Activated naive CD4-positive, alpha-beta T cell treated with anti-CD3 and anti-CD28 coated beads, Interleukin-2, amount 10 ng/mL, durations not matched to agents 7 days and 5 days (primary cell): ENCODE results near the gene CEACAM6.
"Not testable (repeated sequence)": the region's sequence is repeated elsewhere in the genome, so short reads cannot be mapped to it uniquely, and the experiment has no call there.

Experiments
- CTCF ChIA-PET: fragments of 350-600 bp; sonication (Branson Sonifier 250); formaldehyde crosslinking; loops from one replicate; lab custom pipeline; 2021; ENCODE audit warnings: antibody characterized with exemption; lab: Charles Lee
- DNase-seq: peaks from one replicate; pipeline ENCODE4 v3.0.0-alpha.2; 2020
- H3K27ac Mint-ChIP-seq: one replicate; pipeline ENCODE4 v1.8.0; 2021; ENCODE audit warnings: mild to moderate bottlenecking, moderate library complexity, mixed read lengths
- H3K27me3 Mint-ChIP-seq: one replicate; pipeline ENCODE4 v1.8.0; 2021; ENCODE audit warnings: mild to moderate bottlenecking, mixed read lengths
- H3K36me3 Mint-ChIP-seq: one replicate; pipeline ENCODE4 v1.8.0; 2021; ENCODE audit warnings: mixed read lengths
- H3K4me1 Mint-ChIP-seq: one replicate; pipeline ENCODE4 v1.8.0; 2021; ENCODE audit warnings: mixed read lengths
- H3K4me3 Mint-ChIP-seq: one replicate; pipeline ENCODE4 v1.8.0; 2021; ENCODE audit warnings: mild to moderate bottlenecking, moderate library complexity, mixed read lengths
- H3K9me3 Mint-ChIP-seq: one replicate; pipeline ENCODE4 v1.8.0; 2021; ENCODE audit warnings: mixed read lengths

The CEACAM6 gene

GRCh38 chr19:41767115-41767514 is 11.8 kb downstream of the CEACAM6 start:
- Mint-ChIP-seq H3K4me3 (no peak overlapping the region), H3K27me3 (peaks cover 69% of the 10 kb centered on the region), H3K27ac (no peak overlapping the region), H3K36me3 (no peaks in the 10 kb centered on the region), H3K9me3 (no peaks in the 10 kb centered on the region), H3K4me1 (peaks cover 3% of the 10 kb centered on the region)
- DNase-seq, result no peak
- CTCF ChIA-PET, result interaction anchor here (0.8 to 0.9 kb wide), 2 partner anchors 11 to 17 kb away, joined by 3 read pairs; no protein-coding TSS in a partner anchor

- CTCF ChIA-PET, H3K27ac Mint-ChIP-seq, H3K4me3 Mint-ChIP-seq, DNase-seq, H3K36me3 Mint-ChIP-seq, H3K9me3 Mint-ChIP-seq: not testable (repeated sequence)
- Mint-ChIP-seq H3K27me3 (peaks cover 69% of the 10 kb centered on the region), H3K4me1 (peaks cover 12% of the 10 kb centered on the region)
Measured at GRCh38 chr19:41768105-41768504, 12.8 kb downstream of the CEACAM6 start.

GRCh38 chr19:41769608-41770007 is 14.3 kb downstream of the CEACAM6 start:
- H3K4me3 Mint-ChIP-seq, result no peak overlapping the region
- no peak for DNase-seq
- no peak overlapping the region for H3K27ac Mint-ChIP-seq
- peaks cover 25% of the 10 kb centered on the region for H3K4me1 Mint-ChIP-seq
- CTCF ChIA-PET, result interaction anchor here (1.3 to 1.8 kb wide), 2 partner anchors 15 to 16 kb away, joined by 5 to 12 read pairs; no protein-coding TSS in a partner anchor
- H3K36me3 Mint-ChIP-seq, result no peaks in the 10 kb centered on the region
- H3K27me3 Mint-ChIP-seq, result peaks cover 72% of the 10 kb centered on the region
- no peaks in the 10 kb centered on the region for H3K9me3 Mint-ChIP-seq

GRCh38 chr19:41771410-41771809 is 16.1 kb downstream of the CEACAM6 start:
- CTCF ChIA-PET, result interaction anchor here (0.7 to 1.8 kb wide), 3 partner anchors 14 to 42 kb away, joined by 3 to 12 read pairs (median 4); no protein-coding TSS in a partner anchor
- Mint-ChIP-seq H3K27ac (no peak overlapping the region), H3K4me3 (no peak overlapping the region), H3K27me3 (peaks cover 75% of the 10 kb centered on the region), H3K9me3 (no peaks in the 10 kb centered on the region), H3K36me3 (no peaks in the 10 kb centered on the region), H3K4me1 (peaks cover 38% of the 10 kb centered on the region)
- no peak for DNase-seq

- Mint-ChIP-seq H3K27ac (no peak overlapping the region), H3K27me3 (peaks cover 95% of the 10 kb centered on the region), H3K4me3 (peak overlapping the region; percentile 9), H3K9me3 (no peaks in the 10 kb centered on the region), H3K36me3 (no peaks in the 10 kb centered on the region), H3K4me1 (peaks cover 38% of the 10 kb centered on the region)
- CTCF ChIA-PET, result interaction anchor here (0.9 to 2.4 kb wide), 3 partner anchors 10 to 21 kb away, joined by 3 to 19 read pairs (median 6); no protein-coding TSS in a partner anchor
- peak; percentile 71 for DNase-seq
Measured at GRCh38 chr19:41774515-41774980, 19.2 kb downstream of the CEACAM6 start.

GRCh38 chr19:41776700-41777099 is 21.4 kb downstream of the CEACAM6 start:
- CTCF ChIA-PET, result interaction anchor here (0.9 to 1.9 kb wide), 5 partner anchors 14 to 41 kb away, joined by 3 to 16 read pairs (median 4); no protein-coding TSS in a partner anchor
- Mint-ChIP-seq H3K27ac (no peak overlapping the region), H3K9me3 (no peaks in the 10 kb centered on the region), H3K36me3 (no peaks in the 10 kb centered on the region), H3K27me3 (peaks cover 98% of the 10 kb centered on the region), H3K4me1 (peaks cover 38% of the 10 kb centered on the region), H3K4me3 (no peak overlapping the region)
- DNase-seq, result no peak

- Mint-ChIP-seq H3K4me3 (no peak overlapping the region), H3K9me3 (no peaks in the 10 kb centered on the region), H3K27ac (no peak overlapping the region), H3K36me3 (no peaks in the 10 kb centered on the region), H3K4me1 (peaks cover 17% of the 10 kb centered on the region), H3K27me3 (peaks cover 87% of the 10 kb centered on the region)
- CTCF ChIA-PET, result interaction anchor here (1.0 to 6.1 kb wide), 4 partner anchors 10 to 77 kb away, joined by 3 to 120 read pairs (median 4); partner anchors contain the start of gene CEACAM6
- DNase-seq, result no peak
Measured at GRCh38 chr19:41783612-41784011, 28.3 kb downstream of the CEACAM6 start.

- DNase-seq, result no peak
- Mint-ChIP-seq H3K36me3 (no peaks in the 10 kb centered on the region), H3K27ac (no peak overlapping the region), H3K27me3 (peaks cover 85% of the 10 kb centered on the region), H3K4me1 (peaks cover 17% of the 10 kb centered on the region), H3K9me3 (no peaks in the 10 kb centered on the region), H3K4me3 (no peak overlapping the region)
- CTCF ChIA-PET, result interaction anchor here (0.6 to 6.1 kb wide), 14 partner anchors 9 to 77 kb away, joined by 3 to 120 read pairs (median 3); partner anchors contain the start of gene CEACAM6
Measured at GRCh38 chr19:41784312-41784711, 29.0 kb downstream of the CEACAM6 start.

- H3K27me3 Mint-ChIP-seq, result peaks cover 85% of the 10 kb centered on the region
- no peak overlapping the region for H3K4me3 Mint-ChIP-seq
- H3K4me1 Mint-ChIP-seq, result peaks cover 17% of the 10 kb centered on the region
- DNase-seq, result no peak
- H3K36me3 Mint-ChIP-seq, result no peaks in the 10 kb centered on the region
- CTCF ChIA-PET, result interaction anchor here (0.6 to 6.1 kb wide), 15 partner anchors 8 to 86 kb away, joined by 3 to 120 read pairs (median 3); partner anchors contain the start of gene CEACAM6
- H3K27ac Mint-ChIP-seq, result no peak overlapping the region
- no peaks in the 10 kb centered on the region for H3K9me3 Mint-ChIP-seq
Measured at GRCh38 chr19:41784743-41785142, 29.4 kb downstream of the CEACAM6 start.

- CTCF ChIA-PET, result interaction anchor here (0.8 to 6.1 kb wide), 10 partner anchors 10 to 79 kb away, joined by 3 to 120 read pairs (median 3); partner anchors contain the start of genes CEACAM3 and CEACAM6
- H3K4me3 Mint-ChIP-seq, result no peak overlapping the region
- no peak overlapping the region for H3K27ac Mint-ChIP-seq
- no peaks in the 10 kb centered on the region for H3K36me3 Mint-ChIP-seq
- no peaks in the 10 kb centered on the region for H3K9me3 Mint-ChIP-seq
- peak; percentile 82 for DNase-seq
- H3K4me1 Mint-ChIP-seq, result peaks cover 17% of the 10 kb centered on the region
- peaks cover 79% of the 10 kb centered on the region for H3K27me3 Mint-ChIP-seq
Measured at GRCh38 chr19:41785653-41786052, 30.3 kb downstream of the CEACAM6 start.

GRCh38 chr19:41787055-41787454 is 31.7 kb downstream of the CEACAM6 start:
- Mint-ChIP-seq H3K27me3 (peaks cover 74% of the 10 kb centered on the region), H3K9me3 (no peaks in the 10 kb centered on the region)

GRCh38 chr19:41788518-41788917 is 33.2 kb downstream of the CEACAM6 start:
- Mint-ChIP-seq H3K27me3 (peaks cover 76% of the 10 kb centered on the region), H3K4me1 (peaks cover 17% of the 10 kb centered on the region)
- H3K27ac Mint-ChIP-seq, DNase-seq, H3K4me3 Mint-ChIP-seq, H3K36me3 Mint-ChIP-seq, H3K9me3 Mint-ChIP-seq: not testable (repeated sequence)
- CTCF ChIA-PET, result interaction anchor here (5.4 kb wide), 1 partner anchor 35 kb away, joined by 52 read pairs; the partner anchor contains the start of gene CEACAM6

More at GRCh38 chr19:41787055-41787454, 31.7 kb downstream of the CEACAM6 start:
- no peaks in the 10 kb centered on the region for H3K36me3 Mint-ChIP-seq
- H3K4me3 Mint-ChIP-seq, result no peak overlapping the region
- CTCF ChIA-PET, result interaction anchor here (1.0 to 6.1 kb wide), 5 partner anchors 9 to 80 kb away, joined by 3 to 120 read pairs (median 4); partner anchors contain the start of genes CEACAM3 and CEACAM6
- DNase-seq, result no peak
- H3K4me1 Mint-ChIP-seq, result peaks cover 17% of the 10 kb centered on the region
- H3K27ac Mint-ChIP-seq, result no peak overlapping the region

GRCh38 chr19:41789053-41789452 is 33.7 kb downstream of the CEACAM6 start:
- not testable (repeated sequence) for DNase-seq, H3K36me3 Mint-ChIP-seq, H3K9me3 Mint-ChIP-seq, H3K4me3 Mint-ChIP-seq, H3K27ac Mint-ChIP-seq
- peaks cover 75% of the 10 kb centered on the region for H3K27me3 Mint-ChIP-seq
- peaks cover 17% of the 10 kb centered on the region for H3K4me1 Mint-ChIP-seq
- CTCF ChIA-PET, result interaction anchor here (5.4 kb wide), 1 partner anchor 36 kb away, joined by 52 read pairs; the partner anchor contains the start of gene CEACAM6

GRCh38 chr19:41792513-41793413 is 37.4 kb downstream of the CEACAM6 start:
- DNase-seq, result peak; percentile 66
- Mint-ChIP-seq H3K36me3 (no peaks in the 10 kb centered on the region), H3K9me3 (no peaks in the 10 kb centered on the region), H3K4me1 (no peaks in the 10 kb centered on the region), H3K27ac (no peak overlapping the region), H3K4me3 (no peak overlapping the region), H3K27me3 (peaks cover 65% of the 10 kb centered on the region)
- CTCF ChIA-PET, result interaction anchor here (0.5 to 6.1 kb wide), 23 partner anchors 9 to 164 kb away, joined by 3 to 158 read pairs (median 5); partner anchors contain the start of gene CEACAM6
